Astrocyte of the cerebellum (primary cell): ENCODE measurements around the gene PLEKHA3.
"Not testable (repeated sequence)": the region's sequence is repeated elsewhere in the genome, so short reads cannot be mapped to it uniquely, and the experiment has no call there.

Experiments used
- DNase-seq: peaks from one replicate; pipeline ENCODE4 v3.0.0-alpha.2; 2011; ENCODE audit warnings: low read depth
- H3K4me3 ChIP-seq: 2 replicates; pipeline ENCODE4 v1.5.1; 2011; ENCODE audit warnings: mild to moderate bottlenecking, low read depth, low read length, moderate library complexity
- CTCF ChIP-seq: IDR thresholded peaks from 2 replicates; pipeline ENCODE4 v1.5.1; 2012; ENCODE audit warnings: low read length, low read depth, moderate library complexity, mild to moderate bottlenecking; ENCODE audit errors: missing control alignments
- in situ Hi-C: cut with HindIII; loops from 2 replicates; pipeline ENCODE4 v1.10.0; 2017; ENCODE audit warnings: low sequenced_read_pairs

The PLEKHA3 gene

GRCh38 chr2:178517496-178517895 lies 37.2 kb downstream of the PLEKHA3 start:
- in situ Hi-C loops = no loop called here
- no peak overlapping the region for H3K4me3 ChIP-seq
- DNase-seq = no peak
- no peak for TF ChIP-seq CTCF

DNA sequence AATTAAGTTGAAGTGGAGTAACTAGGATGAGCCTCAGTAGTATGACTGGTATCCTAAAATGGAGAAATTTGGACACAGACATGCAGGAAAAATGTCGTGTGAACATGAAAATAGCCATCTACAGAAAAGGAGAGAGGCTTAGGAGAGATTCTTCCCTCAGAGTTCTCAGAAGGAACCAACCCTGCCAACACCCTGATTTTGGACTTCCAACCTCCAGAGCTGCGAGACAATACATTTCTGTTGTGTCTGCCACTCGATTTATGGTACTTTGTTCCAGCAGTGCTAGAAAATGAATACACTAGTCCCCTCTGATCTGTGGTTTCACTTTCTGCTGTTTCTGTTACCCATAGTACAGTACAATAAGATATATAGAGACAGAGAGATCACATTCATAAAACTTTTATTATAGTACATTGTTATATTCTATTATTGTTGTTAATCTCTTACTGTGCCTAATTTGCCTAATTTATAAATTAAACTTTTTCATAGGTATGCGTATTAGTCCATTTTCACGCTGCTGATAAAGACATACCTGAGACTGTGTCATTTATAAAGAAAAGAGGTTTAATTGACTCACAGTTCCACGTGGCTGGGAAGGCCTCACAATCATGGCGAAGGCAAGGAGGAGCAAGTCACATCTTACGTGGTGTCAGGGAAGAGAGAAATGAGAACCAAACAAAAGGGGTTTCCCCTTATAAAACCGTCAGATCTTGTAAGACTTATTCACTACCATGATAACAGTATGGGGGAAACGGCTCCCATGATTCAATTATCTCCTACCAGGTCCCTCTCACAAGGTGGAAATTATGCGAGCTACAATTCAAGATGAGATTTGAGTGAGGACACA lies 41.3 kb downstream of the PLEKHA3 start:
- TF ChIP-seq CTCF = no peak

DNA sequence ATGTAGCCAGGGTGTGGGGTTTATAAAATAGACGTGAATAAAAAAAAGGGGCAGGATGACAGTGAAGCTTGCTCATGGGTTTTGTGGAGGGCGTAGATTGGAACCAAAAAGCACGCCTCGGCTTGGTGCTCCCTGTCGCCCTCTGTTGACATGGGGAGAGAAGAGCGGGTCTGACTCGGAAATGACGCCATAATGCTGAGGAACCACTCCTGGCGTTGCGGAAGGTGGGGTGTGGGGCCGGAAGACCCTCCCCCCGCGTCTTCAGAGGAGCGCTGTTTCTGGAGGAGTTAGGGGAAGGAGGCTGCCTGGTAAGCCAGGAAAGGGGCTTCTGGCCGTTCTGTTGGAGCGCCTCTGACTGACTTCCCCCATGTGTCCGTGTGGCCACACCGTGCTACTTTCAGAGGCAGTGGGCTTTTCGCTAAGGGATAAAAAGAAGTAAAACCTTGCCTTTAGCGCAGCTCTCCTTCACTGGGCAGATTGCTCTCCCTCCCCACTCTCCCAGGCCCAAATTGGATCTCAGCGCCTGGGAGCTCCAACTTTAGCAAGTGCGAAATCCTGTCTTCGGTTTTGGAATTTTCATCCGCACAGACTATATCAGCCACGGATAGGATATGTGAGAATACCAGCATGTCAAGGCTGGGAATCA lies 42.8 kb downstream of the PLEKHA3 start:
- DNase-seq = peak; percentile 49
- peak; percentile 85 for TF ChIP-seq CTCF
- in situ Hi-C loops = no loop called here

More for the DNA sequence above, 41.3 kb downstream of the PLEKHA3 start:
- no peak for DNase-seq
- H3K4me3 ChIP-seq = no peak overlapping the region
- in situ Hi-C loops = no loop called here

DNA sequence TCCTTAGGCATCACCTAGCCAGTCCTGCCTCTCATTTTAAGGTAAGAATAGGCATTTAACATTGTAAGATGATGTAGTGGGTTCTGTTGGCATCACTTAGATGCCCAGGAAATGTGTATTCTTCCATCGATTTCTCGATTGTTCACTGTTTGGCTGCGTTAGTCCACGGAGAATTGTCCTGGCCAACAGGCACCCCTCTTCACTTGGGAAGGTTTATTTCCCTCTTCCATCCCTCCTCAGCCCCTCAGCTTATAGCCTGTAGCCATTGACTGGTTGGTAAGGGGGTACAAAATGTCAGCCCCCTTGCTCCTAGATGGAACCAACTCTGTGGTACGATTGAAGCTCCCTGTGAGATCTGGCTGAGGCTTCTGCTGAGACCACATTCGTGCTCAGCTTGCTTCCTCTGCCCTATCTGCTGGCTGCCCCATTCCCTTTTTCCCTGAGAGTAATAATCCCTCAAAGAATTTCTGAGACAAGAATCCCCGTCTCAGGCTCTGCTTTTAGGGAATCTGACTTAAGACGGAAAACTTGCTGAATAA lies 43.4 kb downstream of the PLEKHA3 start:
- peak overlapping the region; percentile 54 for H3K4me3 ChIP-seq
- DNase-seq = no peak
- TF ChIP-seq CTCF = no peak
- in situ Hi-C loops = no loop called here

More for the DNA sequence above, 42.8 kb downstream of the PLEKHA3 start:
- H3K4me3 ChIP-seq = peak overlapping the region; percentile 54

- in situ Hi-C loops, DNase-seq, H3K4me3 ChIP-seq: not testable (repeated sequence)
These were observed 44.8 kb downstream of the PLEKHA3 start for GRCh38 chr2:178525010-178525409.

GRCh38 chr2:178525460-178525859 lies 45.2 kb downstream of the PLEKHA3 start:
- DNase-seq, in situ Hi-C loops, H3K4me3 ChIP-seq: not testable (repeated sequence)

DNA sequence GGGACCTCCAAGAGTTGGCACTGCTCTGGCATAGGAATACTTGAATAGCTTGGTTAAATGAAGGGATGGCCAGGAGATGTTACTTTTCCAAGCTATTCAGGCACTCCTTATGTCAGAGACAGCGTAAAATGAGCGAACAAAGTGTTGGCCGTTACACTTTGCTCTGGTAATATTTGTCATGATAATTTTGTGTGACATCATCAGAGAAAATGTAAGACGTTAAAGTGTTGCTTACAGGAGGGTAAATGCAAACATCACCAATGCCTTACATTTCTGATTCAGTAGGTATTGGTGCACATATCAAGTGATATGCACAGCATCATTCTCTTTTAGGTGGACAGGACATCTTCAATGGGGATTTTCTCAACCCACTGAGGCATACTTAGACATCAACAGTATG lies 46.0 kb downstream of the PLEKHA3 start:
- DNase-seq = no peak
- in situ Hi-C loops = no loop called here
- TF ChIP-seq CTCF = no peak
- H3K4me3 ChIP-seq = no peak overlapping the region
